ENCODE measurements around the gene FIGNL1. TPM values are rescaled to one million over a fixed set of nuclear protein-coding genes. Genes with fewer than 3 reads are reported as not detected.
"Not testable (repeated sequence)": the region's sequence is repeated elsewhere in the genome, so short reads cannot be mapped to it uniquely, and the experiment has no call there.

Gene FIGNL1
- total and polyA plus RNA-seq, 7 experiments from 2014 or later, result 7.7 to 30.2 (median 10.3) TPM

DNA sequence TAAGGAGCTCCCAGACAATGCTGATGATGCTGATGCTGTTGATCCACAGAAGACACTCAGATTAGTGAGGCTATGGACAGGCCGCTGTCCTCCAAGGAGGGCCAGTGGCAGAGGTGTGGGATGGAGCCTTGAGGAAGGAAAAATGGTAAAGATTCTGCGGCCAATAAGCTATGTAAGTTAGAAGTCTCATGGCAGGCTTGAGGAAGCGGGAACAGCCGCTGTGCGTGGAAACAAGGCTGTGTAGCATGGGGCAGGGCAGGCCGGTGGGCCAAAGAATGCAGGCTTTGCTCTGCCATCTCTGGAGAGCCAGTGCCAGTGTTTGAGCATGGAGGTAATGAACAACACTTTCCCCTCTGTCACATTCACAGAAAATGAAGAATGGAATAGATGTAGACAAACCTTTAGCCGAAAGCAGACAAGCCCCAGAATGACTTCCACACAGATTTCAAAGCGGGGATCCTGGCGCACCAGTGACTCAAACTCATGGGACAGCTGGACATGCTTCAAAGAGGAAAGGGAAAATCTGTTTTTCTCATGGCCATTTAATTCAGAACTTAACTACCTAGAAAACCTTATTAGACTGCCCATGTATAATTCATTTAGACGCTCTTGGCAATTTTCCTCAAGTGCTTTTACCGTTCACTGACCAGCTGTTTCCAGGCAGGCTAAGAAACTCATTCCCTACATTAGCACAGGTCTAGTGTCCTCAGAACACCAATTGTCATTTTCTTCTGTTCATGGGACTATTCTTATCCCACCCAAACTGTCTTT lies 16.9 kb upstream of the FIGNL1 start:
- Histone ChIP-seq H3K27ac (ENCODE audit: low read depth, low read length) (no peak overlapping the region), H3K36me3 (ENCODE audit: control insufficient read depth in 2 of 3, insufficient read depth in 3 of 3, low read length in 3 of 3) (no peaks in the 10 kb centered on the region), H3K4me1 (ENCODE audit: control insufficient read depth in 2 of 2, insufficient read depth in 2 of 2, low read length in 2 of 2) (no peaks in the 10 kb centered on the region), H3K4me3 (ENCODE audit: low read length) (no peak overlapping the region), H3K9me3 (ENCODE audit: control insufficient read depth in 2 of 3, low read length in 3 of 3) (no peaks in the 10 kb centered on the region), H3K27me3 (ENCODE audit: control insufficient read depth in 2 of 2, insufficient read depth in 2 of 2, low read length in 2 of 2) (no peaks in the 10 kb centered on the region)
- Mint-ChIP-seq H3K36me3 (no peaks in the 10 kb centered on the region), H3K4me3 (peak overlapping the region in 7 of 10 donors; percentile 40 to 80 (median 68)), H3K27ac (peak overlapping the region in 3 of 9 donors; percentile 2 to 81 (median 56)), H3K9me3 (no peaks in the 10 kb centered on the region), H3K4me1 (peaks cover 8 to 14% (median 11%) of the 10 kb centered on the region in 7 donors), H3K27me3 (peaks cover 0 to 18% (median 0%) of the 10 kb centered on the region in 5 donors)
- ATAC-seq (no peak), DNase-seq (no peak)
- intact Hi-C loops (cut with micrococcal nuclease), result loop anchor here (1.0 to 5.0 kb wide), 5 partner anchors 145 to 900 kb away; no protein-coding TSS in a partner anchor
- POLR2A ChIA-PET, result interaction anchor here (0.9 to 1.4 kb wide), 3 partner anchors 17 to 196 kb away, joined by 3 to 4 read pairs (median 3); partner anchors contain the start of gene FIGNL1
- CTCF ChIA-PET, result interaction anchor here (0.6 to 3.8 kb wide), 19 partner anchors 9 to 709 kb away, joined by 3 to 36 read pairs (median 4); no protein-coding TSS in a partner anchor

DNA sequence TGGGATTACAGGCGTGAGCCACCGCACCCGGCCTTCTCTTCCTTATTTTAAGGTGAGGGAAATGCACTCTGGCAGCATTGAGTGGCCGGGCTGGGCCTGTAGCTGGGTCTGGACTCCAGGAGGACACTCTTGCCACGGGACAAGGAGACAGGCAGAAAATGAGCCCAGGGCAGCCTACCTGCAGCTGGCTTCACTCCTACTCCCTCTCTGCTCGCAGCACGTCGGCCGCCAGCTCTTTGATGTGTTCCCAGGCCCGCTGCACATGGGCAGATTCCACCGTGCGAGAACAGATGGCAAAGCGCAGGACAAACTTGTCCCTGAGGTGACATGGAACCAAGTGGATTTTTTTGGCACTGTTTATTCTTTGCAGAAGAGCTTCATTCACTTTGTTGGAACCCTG lies 12.9 kb upstream of the FIGNL1 start:
- H3K27ac Mint-ChIP-seq, result no peak overlapping the region

DNA sequence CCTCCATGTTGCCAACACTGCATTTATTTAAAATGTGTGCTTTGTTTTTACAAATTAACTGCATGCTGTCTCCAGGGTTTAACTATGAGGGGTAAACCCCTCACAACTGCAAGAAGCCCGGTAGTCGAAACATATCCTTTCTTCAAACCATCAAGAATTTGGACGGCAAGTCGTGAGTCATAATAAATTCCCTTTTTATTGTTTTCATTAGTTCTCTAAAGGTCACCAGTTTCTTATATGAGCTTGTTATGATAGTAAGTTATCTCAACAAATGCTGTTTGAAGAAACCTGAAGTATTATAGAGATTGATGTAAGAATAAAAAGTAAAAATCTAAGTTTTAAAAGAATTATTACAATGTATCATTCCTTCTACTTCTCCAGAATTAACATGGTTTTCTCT lies 12.2 kb upstream of the FIGNL1 start:
- H3K27me3 Mint-ChIP-seq, result peaks cover 0 to 19% (median 0%) of the 10 kb centered on the region in 5 donors
- ChIA-PET POLR2A (no interaction called here), CTCF (no interaction called here)
- ATAC-seq, result no peak
- H3K27ac Mint-ChIP-seq, result no peak overlapping the region
- peaks cover 0 to 3% (median 1%) of the 10 kb centered on the region in 7 donors for H3K4me1 Mint-ChIP-seq
- Histone ChIP-seq H3K27ac (ENCODE audit: low read depth, low read length) (no peak overlapping the region), H3K9me3 (ENCODE audit: control insufficient read depth in 2 of 3, low read length in 3 of 3) (no peaks in the 10 kb centered on the region), H3K36me3 (ENCODE audit: control insufficient read depth in 2 of 3, insufficient read depth in 3 of 3, low read length in 3 of 3) (no peaks in the 10 kb centered on the region), H3K27me3 (ENCODE audit: control insufficient read depth in 2 of 2, insufficient read depth in 2 of 2, low read length in 2 of 2) (no peaks in the 10 kb centered on the region), H3K4me1 (ENCODE audit: control insufficient read depth in 2 of 2, insufficient read depth in 2 of 2, low read length in 2 of 2) (no peaks in the 10 kb centered on the region), H3K4me3 (ENCODE audit: low read length) (no peak overlapping the region)
- peaks cover 0 to 3% (median 0%) of the 10 kb centered on the region in 5 donors for H3K36me3 Mint-ChIP-seq
- peaks cover 0 to 3% (median 0%) of the 10 kb centered on the region in 11 donors for H3K9me3 Mint-ChIP-seq
- intact Hi-C loops (cut with micrococcal nuclease), result no loop called here
- H3K4me3 Mint-ChIP-seq, result no peak overlapping the region
- no peak for DNase-seq

More for the DNA sequence above, 12.9 kb upstream of the FIGNL1 start:
- Histone ChIP-seq H3K27ac (ENCODE audit: low read depth, low read length) (no peak overlapping the region), H3K9me3 (ENCODE audit: control insufficient read depth in 2 of 3, low read length in 3 of 3) (no peaks in the 10 kb centered on the region), H3K4me3 (ENCODE audit: low read length) (no peak overlapping the region), H3K36me3 (ENCODE audit: control insufficient read depth in 2 of 3, insufficient read depth in 3 of 3, low read length in 3 of 3) (no peaks in the 10 kb centered on the region), H3K27me3 (ENCODE audit: control insufficient read depth in 2 of 2, insufficient read depth in 2 of 2, low read length in 2 of 2) (no peaks in the 10 kb centered on the region), H3K4me1 (ENCODE audit: control insufficient read depth in 2 of 2, insufficient read depth in 2 of 2, low read length in 2 of 2) (no peaks in the 10 kb centered on the region)
- CTCF ChIA-PET, result no interaction called here
- no peak for DNase-seq
- Mint-ChIP-seq H3K4me1 (peaks cover 3 to 9% (median 7%) of the 10 kb centered on the region in 7 donors), H3K4me3 (no peak overlapping the region), H3K36me3 (no peaks in the 10 kb centered on the region), H3K27me3 (peaks cover 0 to 18% (median 0%) of the 10 kb centered on the region in 5 donors), H3K9me3 (peaks cover 0 to 3% (median 0%) of the 10 kb centered on the region in 11 donors)
- no peak for ATAC-seq
- intact Hi-C loops (cut with micrococcal nuclease), result no loop called here
- POLR2A ChIA-PET, result no interaction called here

DNA sequence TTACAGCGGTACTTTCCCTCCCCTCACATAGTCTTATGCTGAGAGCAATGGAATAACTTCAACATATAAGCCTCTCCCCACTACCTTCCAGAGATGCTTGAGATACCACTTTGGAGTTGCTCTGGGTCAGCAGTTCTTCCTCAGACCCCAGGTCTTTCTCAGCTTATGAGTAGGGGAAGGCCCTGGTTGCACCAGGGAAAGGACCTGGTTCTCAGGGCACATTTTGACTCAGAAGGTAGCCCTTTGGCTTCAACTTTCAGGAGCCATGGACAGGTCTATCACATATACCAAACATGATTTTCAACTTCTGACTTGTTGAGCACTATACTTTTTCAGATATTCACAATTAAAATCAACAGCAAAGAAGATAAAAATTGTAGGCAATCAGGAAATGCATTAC lies 11.5 kb upstream of the FIGNL1 start:
- DNase-seq (no peak), ATAC-seq (no peak)
- intact Hi-C loops (cut with micrococcal nuclease), result no loop called here
- Histone ChIP-seq H3K36me3 (ENCODE audit: control insufficient read depth in 2 of 3, insufficient read depth in 3 of 3, low read length in 3 of 3) (no peaks in the 10 kb centered on the region), H3K9me3 (ENCODE audit: control insufficient read depth in 2 of 3, low read length in 3 of 3) (no peaks in the 10 kb centered on the region), H3K27ac (ENCODE audit: low read depth, low read length) (no peak overlapping the region), H3K27me3 (ENCODE audit: control insufficient read depth in 2 of 2, insufficient read depth in 2 of 2, low read length in 2 of 2) (no peaks in the 10 kb centered on the region), H3K4me1 (ENCODE audit: control insufficient read depth in 2 of 2, insufficient read depth in 2 of 2, low read length in 2 of 2) (no peaks in the 10 kb centered on the region), H3K4me3 (ENCODE audit: low read length) (no peak overlapping the region)
- Mint-ChIP-seq H3K9me3 (peaks cover 0 to 3% (median 0%) of the 10 kb centered on the region in 11 donors), H3K4me1 (no peaks in the 10 kb centered on the region), H3K36me3 (peaks cover 0 to 7% (median 0%) of the 10 kb centered on the region in 5 donors), H3K27ac (no peak overlapping the region), H3K4me3 (no peak overlapping the region), H3K27me3 (peaks cover 0 to 19% (median 0%) of the 10 kb centered on the region in 5 donors)
- POLR2A ChIA-PET, result no interaction called here
- CTCF ChIA-PET, result no interaction called here

GRCh38 chr7:50459183-50459582 lies 9.0 kb upstream of the FIGNL1 start:
- H3K9me3 ChIP-seq (ENCODE audit: control insufficient read depth in 2 of 3, low read length in 3 of 3); H3K27ac Mint-ChIP-seq; H3K27me3 ChIP-seq (ENCODE audit: control insufficient read depth in 2 of 2, insufficient read depth in 2 of 2, low read length in 2 of 2); H3K4me3 Mint-ChIP-seq; H3K4me1 ChIP-seq (ENCODE audit: control insufficient read depth in 2 of 2, insufficient read depth in 2 of 2, low read length in 2 of 2); H3K36me3 ChIP-seq (ENCODE audit: control insufficient read depth in 2 of 3, insufficient read depth in 3 of 3, low read length in 3 of 3); H3K4me1 Mint-ChIP-seq; H3K27ac ChIP-seq (ENCODE audit: low read depth, low read length); H3K4me3 ChIP-seq (ENCODE audit: low read length); intact Hi-C loops (cut with micrococcal nuclease); DNase-seq; POLR2A ChIA-PET; ATAC-seq; H3K9me3 Mint-ChIP-seq: not testable (repeated sequence)
- peaks cover 0 to 11% (median 0%) of the 10 kb centered on the region in 5 donors for H3K36me3 Mint-ChIP-seq
- CTCF ChIA-PET, result interaction anchor here (1.1 kb wide), 1 partner anchor 9 kb away, joined by 3 read pairs; no protein-coding TSS in a partner anchor
- peaks cover 0 to 25% (median 0%) of the 10 kb centered on the region in 5 donors for H3K27me3 Mint-ChIP-seq

DNA sequence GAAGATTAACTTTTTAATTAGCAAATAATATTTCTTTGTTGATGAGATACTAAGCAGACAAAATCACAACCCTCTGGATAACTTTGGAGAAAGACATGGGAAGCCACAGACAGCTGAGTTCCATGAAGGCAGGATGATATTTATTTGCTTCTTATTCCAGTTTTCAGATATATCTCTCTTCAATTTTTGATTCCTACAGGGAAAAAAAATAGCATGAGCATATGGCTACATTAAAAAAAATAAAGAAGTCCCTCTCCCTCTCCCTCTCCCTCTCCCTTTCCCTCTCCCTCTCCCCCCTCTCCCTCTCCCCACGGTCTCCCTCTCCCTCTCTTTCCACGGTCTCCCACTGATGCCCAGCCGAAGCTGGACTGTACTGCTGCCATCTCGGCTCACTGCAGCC lies 8.5 kb upstream of the FIGNL1 start:
- DNase-seq; H3K9me3 Mint-ChIP-seq; H3K4me3 Mint-ChIP-seq; H3K27me3 ChIP-seq (ENCODE audit: control insufficient read depth in 2 of 2, insufficient read depth in 2 of 2, low read length in 2 of 2); intact Hi-C loops (cut with micrococcal nuclease); POLR2A ChIA-PET; ATAC-seq; H3K9me3 ChIP-seq (ENCODE audit: control insufficient read depth in 2 of 3, low read length in 3 of 3); H3K27ac ChIP-seq (ENCODE audit: low read depth, low read length); H3K4me3 ChIP-seq (ENCODE audit: low read length); H3K4me1 ChIP-seq (ENCODE audit: control insufficient read depth in 2 of 2, insufficient read depth in 2 of 2, low read length in 2 of 2); H3K4me1 Mint-ChIP-seq; H3K27ac Mint-ChIP-seq; H3K36me3 ChIP-seq (ENCODE audit: control insufficient read depth in 2 of 3, insufficient read depth in 3 of 3, low read length in 3 of 3): not testable (repeated sequence)
- H3K36me3 Mint-ChIP-seq, result peaks cover 0 to 11% (median 0%) of the 10 kb centered on the region in 5 donors
- CTCF ChIA-PET, result interaction anchor here (1.1 kb wide), 1 partner anchor 9 kb away, joined by 3 read pairs; no protein-coding TSS in a partner anchor
- H3K27me3 Mint-ChIP-seq, result peaks cover 0 to 26% (median 0%) of the 10 kb centered on the region in 5 donors

Data from naive thymus-derived CD4-positive, alpha-beta T cell (primary cell).